SU-DHL-6 (cell line): ENCODE results near the gene AGAP6.
"Not testable (repeated sequence)": the region's sequence is repeated elsewhere in the genome, so short reads cannot be mapped to it uniquely, and the experiment has no call there.

ENCODE experiments used
- EZH2phosphoT487 ChIP-seq: fragments of 200-600 bp; sonication (generic), shearing (Covaris generic); conservative IDR thresholded peaks from 2 replicates; pipeline ENCODE4 v1.6.1; 2018; ENCODE audit warnings: mild to moderate bottlenecking, antibody characterized with exemption, low read length, moderate library complexity, mixed read lengths
- TF ChIP-seq, protein P1 (sequence below): fragments of 200-600 bp; sonication (generic); IDR thresholded peaks from one replicate; pipeline ENCODE4 v1.5.1; 2017; ENCODE audit warnings: antibody characterized with exemption, mild to moderate bottlenecking, low read length, moderate library complexity; ENCODE audit not compliant: insufficient read depth, poor library complexity, severe bottlenecking

DNA sequence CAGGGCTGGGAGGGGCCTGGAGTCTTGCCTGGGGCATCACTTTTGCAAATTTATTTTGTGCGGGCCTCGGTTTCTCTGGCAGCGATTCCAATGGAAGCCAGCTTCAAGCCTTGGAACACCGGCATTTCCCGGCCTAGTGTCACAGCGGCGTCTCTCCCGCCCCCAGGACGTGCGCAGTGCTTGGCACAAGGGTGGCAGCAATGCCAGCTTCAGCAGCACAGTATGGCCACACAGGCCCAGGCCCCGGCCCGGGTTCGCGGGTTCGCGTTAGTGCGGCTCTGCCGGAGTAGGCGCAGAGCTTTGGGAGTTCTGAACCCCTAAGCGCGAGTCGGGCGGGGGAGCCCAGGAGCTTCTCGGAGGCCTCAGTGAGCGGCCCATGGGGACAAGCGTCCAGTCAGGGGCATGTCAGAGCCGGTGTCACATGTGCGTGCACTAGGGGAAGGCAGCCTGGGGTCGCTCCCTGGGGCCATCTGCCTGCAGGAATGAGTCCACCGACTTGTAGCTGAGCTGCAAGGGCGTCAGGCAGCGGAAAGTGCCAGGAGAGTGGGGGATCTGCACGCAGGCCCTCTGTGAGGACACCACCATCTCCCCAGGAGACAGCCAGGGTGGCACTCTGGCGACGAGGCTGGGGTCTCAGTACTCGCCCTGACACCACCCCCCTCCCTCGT is 36.6 kb downstream of the AGAP6 start:
- TF ChIP-seq, protein P1, sequence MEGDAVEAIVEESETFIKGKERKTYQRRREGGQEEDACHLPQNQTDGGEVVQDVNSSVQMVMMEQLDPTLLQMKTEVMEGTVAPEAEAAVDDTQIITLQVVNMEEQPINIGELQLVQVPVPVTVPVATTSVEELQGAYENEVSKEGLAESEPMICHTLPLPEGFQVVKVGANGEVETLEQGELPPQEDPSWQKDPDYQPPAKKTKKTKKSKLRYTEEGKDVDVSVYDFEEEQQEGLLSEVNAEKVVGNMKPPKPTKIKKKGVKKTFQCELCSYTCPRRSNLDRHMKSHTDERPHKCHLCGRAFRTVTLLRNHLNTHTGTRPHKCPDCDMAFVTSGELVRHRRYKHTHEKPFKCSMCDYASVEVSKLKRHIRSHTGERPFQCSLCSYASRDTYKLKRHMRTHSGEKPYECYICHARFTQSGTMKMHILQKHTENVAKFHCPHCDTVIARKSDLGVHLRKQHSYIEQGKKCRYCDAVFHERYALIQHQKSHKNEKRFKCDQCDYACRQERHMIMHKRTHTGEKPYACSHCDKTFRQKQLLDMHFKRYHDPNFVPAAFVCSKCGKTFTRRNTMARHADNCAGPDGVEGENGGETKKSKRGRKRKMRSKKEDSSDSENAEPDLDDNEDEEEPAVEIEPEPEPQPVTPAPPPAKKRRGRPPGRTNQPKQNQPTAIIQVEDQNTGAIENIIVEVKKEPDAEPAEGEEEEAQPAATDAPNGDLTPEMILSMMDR = not testable (repeated sequence)
- not testable (repeated sequence) for TF ChIP-seq EZH2phosphoT487
